NCI-H345 (cell line): ENCODE data around the gene TMEM258.

ENCODE experiments used
- DNase-seq: peaks from one replicate; lab custom pipeline; 2025; lab: John Stamatoyannopoulos, UW

Gene TMEM258

GRCh38 chr11:61775606-61776554, 16.5 kb downstream of the TMEM258 start:
- no peak for DNase-seq

DNA sequence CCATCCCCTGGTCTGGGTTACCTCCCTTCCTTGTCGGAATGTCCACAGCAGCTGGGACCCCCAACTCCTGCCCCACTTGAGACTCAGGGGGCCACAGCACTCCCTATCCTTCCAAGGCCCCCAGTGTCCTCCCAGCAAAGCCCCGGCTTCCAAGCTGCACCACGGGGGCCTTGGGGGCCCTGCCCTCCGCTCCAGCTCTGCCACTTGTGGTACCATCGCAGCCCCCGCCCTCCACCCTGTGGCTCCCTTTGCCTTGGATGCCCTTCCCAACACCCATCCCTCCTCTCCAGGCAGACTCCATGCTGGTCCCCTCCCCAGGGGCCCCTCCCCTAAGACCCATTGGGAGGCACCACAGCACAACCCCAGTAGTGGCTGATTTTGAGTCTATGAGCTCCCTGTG, 17.3 kb downstream of the TMEM258 start:
- no peak for DNase-seq

DNA sequence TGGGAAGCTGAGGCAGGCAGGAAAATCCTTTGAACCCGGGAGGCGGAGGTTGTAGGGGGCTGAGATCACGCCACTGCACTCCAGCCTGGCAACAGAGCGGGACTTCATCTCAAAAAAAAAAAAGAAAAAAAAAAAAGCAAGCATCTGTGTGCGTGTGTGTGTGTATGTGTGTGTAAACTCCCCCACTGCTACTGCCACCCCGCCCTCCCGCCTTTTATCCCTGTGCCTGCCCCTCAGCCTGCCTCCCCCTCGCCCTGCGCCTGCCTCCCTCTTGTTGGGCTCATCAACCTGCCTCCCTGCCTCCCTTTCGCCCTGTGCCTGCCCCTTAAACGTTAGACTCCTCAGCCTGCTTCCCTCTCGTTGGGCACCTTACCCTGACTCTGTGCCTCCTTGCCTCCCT, 18.0 kb downstream of the TMEM258 start:
- no peak for DNase-seq

- no peak for DNase-seq
These were observed 18.6 kb downstream of the TMEM258 start for GRCh38 chr11:61773809-61774208.

- no peak for DNase-seq
These were observed 19.0 kb downstream of the TMEM258 start for GRCh38 chr11:61773356-61773755.

- no peak for DNase-seq
These were observed 20.4 kb downstream of the TMEM258 start for GRCh38 chr11:61771985-61772455.

GRCh38 chr11:61771195-61771894, 21.1 kb downstream of the TMEM258 start:
- no peak for DNase-seq

DNA sequence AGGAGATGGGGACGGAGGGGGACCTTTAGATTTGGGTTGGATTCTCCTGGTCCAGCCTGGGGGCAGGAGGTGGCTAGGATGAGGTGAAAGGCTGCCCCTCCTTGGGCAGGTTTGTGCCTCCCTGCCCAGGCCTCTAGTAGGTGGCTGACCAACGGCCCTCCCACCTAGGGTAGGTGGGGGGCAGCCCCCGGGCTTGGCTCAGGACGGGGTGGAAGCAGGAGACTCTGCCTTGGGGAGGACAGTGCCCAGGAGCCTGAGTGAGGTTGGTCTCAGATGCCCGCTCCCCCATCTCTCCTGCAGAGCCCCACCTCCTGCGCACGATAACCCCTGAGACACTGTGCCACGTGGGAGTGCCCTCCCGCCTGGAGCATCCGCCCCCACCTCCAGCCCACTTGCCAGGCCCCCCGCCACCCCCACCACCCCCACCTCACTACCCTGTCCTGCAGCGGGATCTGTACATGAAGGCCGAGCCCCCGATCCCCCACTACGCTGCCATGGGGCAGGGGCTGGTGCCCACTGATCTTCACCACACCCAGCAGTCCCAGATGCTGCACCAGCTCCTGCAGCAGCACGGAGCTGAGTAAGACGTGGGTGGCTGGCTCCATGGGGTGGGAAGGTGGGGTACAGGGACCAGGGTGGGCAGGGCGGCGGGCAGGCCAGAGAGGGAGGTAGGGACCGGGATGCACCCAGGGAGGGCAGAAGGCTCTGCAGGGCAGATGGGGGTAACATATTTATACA, 22.3 kb downstream of the TMEM258 start:
- no peak for DNase-seq

DNA sequence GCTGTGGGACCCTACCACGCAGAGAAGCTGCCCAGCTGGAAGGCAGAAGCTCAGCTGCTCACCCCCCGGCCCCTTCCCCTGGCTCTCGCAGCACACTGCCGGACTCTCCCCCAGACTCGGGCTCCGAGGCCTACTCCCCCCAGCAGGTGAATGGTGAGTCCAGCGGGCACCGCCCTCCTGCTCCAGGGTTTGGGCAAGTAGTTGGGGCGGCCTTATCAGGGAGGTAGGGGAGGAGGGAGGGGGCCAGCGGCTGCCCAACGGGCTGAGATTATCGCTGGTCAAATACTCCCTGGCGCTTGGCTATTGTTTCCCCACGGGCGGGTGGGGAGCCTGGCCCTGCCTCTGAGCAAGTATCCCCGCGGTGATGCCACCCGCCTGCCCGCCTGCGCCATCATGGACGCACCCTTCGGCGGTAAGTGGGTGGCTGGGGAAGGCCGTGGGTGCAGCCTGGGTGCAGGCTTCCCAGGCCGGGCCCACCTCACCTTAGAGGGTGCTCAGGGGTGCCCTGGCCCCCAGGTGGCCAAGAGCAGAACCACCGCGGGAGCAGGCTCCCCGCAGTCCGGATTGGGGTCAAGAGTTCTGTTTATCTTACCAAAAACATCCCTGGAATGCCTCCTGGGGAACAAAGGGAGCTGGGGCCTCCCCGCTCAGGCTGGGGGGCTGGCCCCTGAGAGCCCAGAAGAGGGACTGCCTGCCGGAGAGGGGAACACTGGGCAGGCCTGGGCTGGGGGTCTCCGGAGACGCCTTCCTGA, 23.1 kb downstream of the TMEM258 start:
- no peak for DNase-seq

GRCh38 chr11:61768376-61769076, 23.9 kb downstream of the TMEM258 start:
- no peak for DNase-seq

DNA sequence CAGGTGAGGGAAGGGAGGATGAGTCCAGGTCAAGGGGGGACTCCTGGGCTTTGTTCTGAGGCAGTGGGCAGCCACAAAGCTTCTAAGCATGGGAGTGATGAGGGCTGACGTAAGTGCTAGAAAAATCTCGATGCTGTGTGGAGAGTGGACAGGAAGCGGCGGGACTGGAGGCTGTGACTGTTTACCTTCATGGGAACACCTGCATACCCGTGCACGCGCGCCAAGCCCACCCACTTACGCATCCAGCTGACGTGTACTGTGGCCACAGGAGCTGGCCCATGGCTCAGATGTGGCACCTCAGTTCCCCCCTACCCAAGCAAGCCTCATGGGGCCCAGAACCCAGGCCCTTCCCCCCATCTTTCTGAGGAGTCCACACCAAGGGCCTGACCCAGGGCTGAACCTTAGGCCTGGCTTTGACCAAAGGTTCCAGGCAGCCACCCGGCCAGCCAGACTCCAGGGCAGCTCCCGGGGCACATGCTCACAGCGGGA, 26.0 kb downstream of the TMEM258 start:
- no peak for DNase-seq

GRCh38 chr11:61765550-61766253, 26.7 kb downstream of the TMEM258 start:
- no peak for DNase-seq

DNA sequence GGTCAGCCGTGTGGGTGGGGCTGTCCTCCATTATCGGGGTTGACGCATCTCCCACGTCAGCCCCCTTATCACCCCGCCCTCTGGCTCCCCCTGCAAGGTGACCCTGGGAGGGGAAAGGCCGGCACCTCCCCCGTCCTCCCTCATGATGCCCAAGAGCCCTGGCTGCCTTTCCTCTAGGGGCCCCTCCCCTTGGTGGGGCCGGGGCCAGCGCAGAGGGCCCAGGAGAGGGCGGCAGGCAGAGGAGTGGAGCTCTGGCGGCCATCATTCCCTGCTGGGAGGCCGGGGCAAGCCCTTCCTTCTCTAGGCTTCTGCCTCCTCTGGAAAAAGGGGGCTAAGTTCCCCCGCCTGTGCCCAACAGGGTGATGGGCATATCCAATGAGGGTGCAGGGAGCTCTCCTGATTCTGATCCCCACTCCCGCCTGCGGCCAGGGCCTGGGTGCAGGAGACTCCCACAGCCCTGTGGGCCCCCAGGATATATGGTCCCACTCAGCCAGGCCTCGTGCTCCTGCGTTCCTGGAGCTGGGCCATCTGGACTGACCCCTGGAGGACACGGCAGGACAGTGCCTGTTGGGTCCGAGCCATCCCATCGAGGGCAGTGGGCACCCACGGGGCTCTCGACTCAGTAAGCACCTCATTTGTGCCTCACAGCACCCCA, 27.7 kb downstream of the TMEM258 start:
- DNase-seq: no peak

GRCh38 chr11:61763930-61764605, 28.3 kb downstream of the TMEM258 start:
- no peak for DNase-seq

DNA sequence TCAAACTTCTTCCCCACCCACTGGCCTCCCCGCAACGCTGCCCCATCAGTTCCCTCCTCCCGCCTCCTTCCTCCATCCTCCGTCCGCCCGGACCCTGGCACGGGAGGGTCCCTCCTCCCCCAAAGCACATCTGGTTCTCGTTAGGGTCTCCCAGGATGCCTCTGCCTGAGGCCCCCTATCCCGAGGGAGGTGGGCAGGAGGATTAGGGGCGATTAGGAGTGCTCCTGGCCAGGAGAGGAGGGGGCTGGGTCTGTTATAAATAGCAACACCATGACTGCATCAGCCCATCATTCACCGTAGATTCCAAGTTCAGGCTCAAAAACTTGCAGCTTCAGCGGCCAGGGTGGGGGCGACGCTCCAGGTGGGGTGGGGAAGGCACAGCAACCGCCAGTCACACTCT, 29.6 kb downstream of the TMEM258 start:
- DNase-seq: no peak

DNA sequence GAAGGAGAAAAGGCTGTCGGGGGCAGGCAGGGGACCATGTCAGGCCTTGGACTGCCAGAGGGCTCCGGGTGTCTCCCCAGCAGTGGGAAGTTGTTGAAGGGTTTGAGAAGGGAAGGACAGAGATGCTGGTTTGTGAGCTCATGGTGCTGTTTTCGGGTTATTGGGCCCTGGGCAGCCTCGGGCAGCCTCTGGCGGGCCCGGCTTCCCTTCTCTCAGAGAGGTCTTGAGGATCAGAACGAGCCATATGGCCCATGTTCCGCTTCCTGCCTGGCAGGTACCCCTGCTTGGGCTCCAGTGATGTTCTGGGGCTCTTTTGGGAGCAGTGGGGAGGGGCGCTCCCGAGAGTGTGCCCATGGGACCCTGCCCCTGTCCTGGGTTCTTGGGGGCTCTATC, 30.2 kb downstream of the TMEM258 start:
- DNase-seq: no peak

DNA sequence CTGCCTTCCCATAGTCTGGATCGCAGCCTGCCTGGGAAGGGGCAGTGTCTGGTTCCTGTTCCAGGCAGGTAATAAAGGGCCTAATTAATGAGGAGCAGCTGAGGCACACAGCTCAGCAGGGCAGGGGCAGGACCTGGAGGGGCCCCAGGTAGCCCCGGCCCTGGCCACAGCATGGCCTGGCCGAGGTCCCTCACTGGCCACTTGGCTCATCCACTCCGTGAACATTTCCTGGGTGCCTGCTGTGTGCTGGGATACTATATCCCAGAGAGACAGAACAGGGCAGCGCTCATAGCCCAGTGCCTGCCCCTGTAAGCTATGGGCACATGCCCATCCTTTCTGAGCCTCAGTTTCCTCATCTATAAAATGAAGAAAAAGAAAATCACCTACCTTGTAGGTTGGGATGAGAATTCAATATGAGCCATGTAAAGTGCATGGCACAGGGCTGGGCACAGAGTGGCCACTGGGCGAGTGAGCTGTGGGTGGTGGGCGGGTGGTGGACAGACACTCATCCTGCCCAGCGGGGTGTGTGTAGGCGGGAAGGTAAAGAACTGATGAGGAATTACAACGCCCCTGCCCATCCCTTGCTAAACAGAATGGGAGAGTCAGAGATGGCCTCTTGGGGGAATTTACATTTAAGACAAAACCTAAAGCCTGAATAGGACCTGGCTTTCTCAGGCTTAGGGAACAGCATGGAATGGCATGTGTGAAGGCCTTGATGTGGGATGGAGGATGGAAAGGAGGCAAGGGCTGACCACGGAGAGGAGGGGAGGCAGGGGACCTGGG, 30.8 kb downstream of the TMEM258 start:
- no peak for DNase-seq

- no peak for DNase-seq
These were observed 31.5 kb downstream of the TMEM258 start for GRCh38 chr11:61760946-61761345.
